ENCODE results near the gene ACSS1.

DNA sequence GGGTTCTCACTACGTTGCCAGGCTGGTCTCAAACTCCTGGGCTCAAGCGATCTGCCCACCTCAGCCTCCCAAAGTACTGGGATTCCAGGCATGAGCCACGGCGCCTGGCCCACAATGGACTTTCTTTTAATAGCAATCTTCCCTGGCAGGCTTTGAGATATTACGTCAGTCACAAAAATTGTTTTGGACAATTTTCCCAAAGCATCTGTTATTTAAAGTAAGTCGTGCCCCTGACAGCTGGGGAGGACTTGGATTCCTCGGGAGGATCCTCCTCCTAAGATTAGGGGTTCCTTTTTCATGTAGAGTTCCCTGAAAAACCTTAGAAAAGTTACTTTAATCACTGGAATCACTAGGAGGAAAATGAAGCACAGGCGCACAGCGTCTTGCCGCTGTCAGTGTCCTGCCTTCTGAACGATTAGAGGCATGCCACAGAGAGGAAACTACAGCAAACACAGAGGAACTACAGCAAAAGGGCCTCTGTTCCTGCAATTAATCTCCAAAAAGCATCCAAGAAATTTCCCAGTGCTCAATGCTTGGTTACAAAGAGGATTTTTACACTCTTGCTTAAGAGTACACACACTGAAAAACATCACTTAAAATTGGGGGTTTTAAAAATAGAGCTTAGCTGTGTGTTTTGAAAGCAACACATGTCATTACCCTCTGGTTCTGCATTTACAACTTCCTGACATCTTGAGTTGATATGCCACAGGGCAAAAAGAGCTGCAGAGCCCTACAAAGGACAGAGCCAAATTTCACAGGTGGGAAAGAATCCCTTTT is 4.5 kb downstream of the ACSS1 start:
- TF ChIP-seq FOXA1 (IDR thresholded peaks at IDR 0.05) (no peak), TARDBP (IDR thresholded peaks at IDR 0.05) (no peak), ELF4 (IDR thresholded peaks at IDR 0.05) (no peak)

All from HEK293T (cell line).